Measurements from ENCODE around the gene RTN4RL1.

RTN4RL1 gene

GRCh38 chr17:2022647-2023240 lies 2.4 kb downstream of the RTN4RL1 start:
- DNase-seq (ENCODE audit: low read depth): no peak

DNA sequence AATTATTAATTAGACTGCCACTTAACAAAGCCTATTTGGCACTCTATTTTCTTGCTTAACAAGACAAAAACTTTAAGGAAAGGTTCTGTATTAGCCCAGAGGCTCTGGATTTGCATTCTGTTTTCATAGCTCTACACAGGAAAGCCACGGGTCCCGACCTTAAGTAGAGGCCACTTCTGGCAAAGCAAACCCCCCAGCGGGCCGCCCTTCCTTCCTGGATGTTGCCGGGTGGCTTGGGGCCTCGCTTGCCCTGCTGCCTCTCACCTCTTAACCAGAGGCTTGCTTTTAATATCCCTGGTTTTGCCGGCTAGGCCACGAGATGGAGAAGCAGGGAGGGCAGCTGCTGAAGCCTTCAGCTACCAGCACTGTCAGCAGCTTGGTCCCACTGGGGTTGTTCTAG lies 4.4 kb downstream of the RTN4RL1 start:
- no peak for DNase-seq (ENCODE audit: low read depth)
- TF ChIP-seq, protein P1, sequence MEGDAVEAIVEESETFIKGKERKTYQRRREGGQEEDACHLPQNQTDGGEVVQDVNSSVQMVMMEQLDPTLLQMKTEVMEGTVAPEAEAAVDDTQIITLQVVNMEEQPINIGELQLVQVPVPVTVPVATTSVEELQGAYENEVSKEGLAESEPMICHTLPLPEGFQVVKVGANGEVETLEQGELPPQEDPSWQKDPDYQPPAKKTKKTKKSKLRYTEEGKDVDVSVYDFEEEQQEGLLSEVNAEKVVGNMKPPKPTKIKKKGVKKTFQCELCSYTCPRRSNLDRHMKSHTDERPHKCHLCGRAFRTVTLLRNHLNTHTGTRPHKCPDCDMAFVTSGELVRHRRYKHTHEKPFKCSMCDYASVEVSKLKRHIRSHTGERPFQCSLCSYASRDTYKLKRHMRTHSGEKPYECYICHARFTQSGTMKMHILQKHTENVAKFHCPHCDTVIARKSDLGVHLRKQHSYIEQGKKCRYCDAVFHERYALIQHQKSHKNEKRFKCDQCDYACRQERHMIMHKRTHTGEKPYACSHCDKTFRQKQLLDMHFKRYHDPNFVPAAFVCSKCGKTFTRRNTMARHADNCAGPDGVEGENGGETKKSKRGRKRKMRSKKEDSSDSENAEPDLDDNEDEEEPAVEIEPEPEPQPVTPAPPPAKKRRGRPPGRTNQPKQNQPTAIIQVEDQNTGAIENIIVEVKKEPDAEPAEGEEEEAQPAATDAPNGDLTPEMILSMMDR (conservative IDR thresholded peaks at IDR 0.05; ENCODE audit: low read depth, low read length): no peak
- no peak overlapping the region for H3K4me3 ChIP-seq (ENCODE audit: low read length)

More at GRCh38 chr17:2022647-2023240, 2.4 kb downstream of the RTN4RL1 start:
- no peak overlapping the region for H3K4me3 ChIP-seq (ENCODE audit: low read length)
- TF ChIP-seq, protein P1 (conservative IDR thresholded peaks at IDR 0.05; ENCODE audit: low read depth, low read length): no peak

- H3K4me3 ChIP-seq (ENCODE audit: low read length): no peak overlapping the region
- TF ChIP-seq, protein P1 (conservative IDR thresholded peaks at IDR 0.05; ENCODE audit: low read depth, low read length): no peak
- no peak for DNase-seq (ENCODE audit: low read depth)
Measured at GRCh38 chr17:2019723-2020122, 5.4 kb downstream of the RTN4RL1 start.

DNA sequence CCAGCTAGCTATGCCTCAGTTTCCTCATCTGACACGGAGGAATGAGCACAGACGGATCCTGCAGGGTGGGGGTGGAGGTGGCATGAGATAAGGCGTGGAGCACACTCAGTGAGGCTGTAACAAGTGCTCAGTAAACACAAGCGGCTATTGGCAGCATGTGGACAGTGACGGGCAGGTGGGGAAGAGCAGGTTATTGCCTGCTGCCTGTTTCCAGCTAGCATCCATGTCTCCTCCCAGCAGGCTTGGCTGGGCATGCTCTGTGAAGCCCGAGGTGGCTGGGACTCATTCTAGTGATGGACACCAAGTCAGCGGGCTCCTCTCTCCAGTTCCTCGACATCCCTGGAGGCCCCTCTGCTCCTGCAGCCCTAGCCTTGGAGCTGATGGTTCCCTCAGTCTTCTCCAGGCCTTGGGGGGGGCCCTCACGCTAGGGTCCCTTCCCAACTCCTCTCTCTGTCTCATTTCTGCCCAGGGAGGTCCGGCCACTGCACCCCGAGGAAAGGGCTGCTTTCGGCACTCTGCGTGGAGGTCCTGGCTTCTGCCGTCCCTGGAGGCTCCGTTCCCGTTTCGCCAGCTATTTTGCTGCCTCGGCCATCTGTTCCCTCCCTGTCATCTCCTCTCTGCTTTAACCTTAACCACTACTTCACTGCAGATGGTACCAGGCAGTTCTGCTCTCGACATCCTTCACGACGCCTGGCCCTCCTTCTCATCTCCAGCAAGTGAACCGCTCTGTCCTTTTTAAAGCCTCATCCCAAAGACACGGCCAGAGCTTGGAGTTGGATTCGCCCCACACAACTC lies 6.2 kb downstream of the RTN4RL1 start:
- TF ChIP-seq, protein P1 (conservative IDR thresholded peaks at IDR 0.05; ENCODE audit: low read depth, low read length): no peak
- no peak for DNase-seq (ENCODE audit: low read depth)
- no peak overlapping the region for H3K4me3 ChIP-seq (ENCODE audit: low read length)

- no peak overlapping the region for H3K4me3 ChIP-seq (ENCODE audit: low read length)
- TF ChIP-seq, protein P1 (conservative IDR thresholded peaks at IDR 0.05; ENCODE audit: low read depth, low read length): no peak
Measured at GRCh38 chr17:2017274-2017941, 7.7 kb downstream of the RTN4RL1 start.

DNA sequence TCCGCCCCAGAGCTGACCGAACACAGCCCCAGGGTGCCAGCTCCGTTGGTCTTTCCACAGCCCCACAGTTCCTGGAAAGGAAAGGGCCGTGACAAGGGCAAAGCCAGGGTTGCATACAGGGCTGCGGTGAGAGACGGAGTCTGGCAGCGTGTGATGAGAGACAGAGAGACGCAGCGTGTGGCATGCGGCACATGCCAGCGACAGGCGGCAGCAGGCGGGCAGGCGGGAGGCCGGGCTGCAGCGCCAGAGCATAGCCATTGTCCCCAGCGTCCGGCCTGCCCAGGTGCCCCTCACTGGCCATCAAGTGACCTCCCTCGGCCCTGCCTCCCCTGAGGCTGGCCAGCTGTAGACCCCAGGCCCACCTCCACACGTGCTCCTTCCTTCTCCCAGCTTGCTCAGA lies 8.6 kb downstream of the RTN4RL1 start:
- DNase-seq (ENCODE audit: low read depth): no peak
- TF ChIP-seq, protein P1 (conservative IDR thresholded peaks at IDR 0.05; ENCODE audit: low read depth, low read length): no peak
- no peak overlapping the region for H3K4me3 ChIP-seq (ENCODE audit: low read length)

More at GRCh38 chr17:2017274-2017941, 7.7 kb downstream of the RTN4RL1 start:
- no peak for DNase-seq (ENCODE audit: low read depth)

Data from retinal pigment epithelial cell (primary cell).